ENCODE results near the gene CHST7. TPM values are rescaled to one million over a fixed set of nuclear protein-coding genes. Genes with fewer than 3 reads are reported as not detected.
"Not testable (repeated sequence)": the region's sequence is repeated elsewhere in the genome, so short reads cannot be mapped to it uniquely, and the experiment has no call there.

CHST7 gene
- 1.9 and 2.3 TPM in 2 replicates for total RNA-seq
- long read RNA-seq, partial matches to known transcripts: 0 of 2 reads
- long read RNA-seq, other reads (novel, unspliced or antisense): 0 of 2 reads

- Mint-ChIP-seq H3K27ac (ENCODE audit: unreplicated experiment) (no peak within 1 kb of the TSS), H3K27me3 (ENCODE audit: low read depth) (peaks cover 41% of the 10 kb centered on the region), H3K36me3 (ENCODE audit: low read depth) (peaks cover 2% of the 10 kb centered on the region), H3K4me3 (peak within 1 kb of the TSS; percentile 87), H3K9me3 (no peaks in the 10 kb centered on the region), H3K4me1 (peaks cover 25% of the 10 kb centered on the region)
- DNase-seq (ENCODE audit: low read depth, low spot score): peak; percentile 42
- peak; percentile 15 for TF ChIP-seq CTCF (conservative IDR thresholded peaks at IDR 0.05)
Observed at GRCh38 chrX:46573331-46573891, at the start of gene CHST7. CHST7 (plus strand) TSS chrX:46573765; CDS start chrX:46573932, 167 bp downstream.

GRCh38 chrX:46528640-46529039 is 44.9 kb upstream of the CHST7 start:
- H3K27ac Mint-ChIP-seq (ENCODE audit: unreplicated experiment); H3K27me3 Mint-ChIP-seq (ENCODE audit: low read depth); H3K4me1 Mint-ChIP-seq; H3K9me3 Mint-ChIP-seq; H3K4me3 Mint-ChIP-seq; DNase-seq (ENCODE audit: low read depth, low spot score); H3K36me3 Mint-ChIP-seq (ENCODE audit: low read depth): not testable (repeated sequence)

GRCh38 chrX:46529740-46530403 is 43.7 kb upstream of the CHST7 start:
- DNase-seq (ENCODE audit: low read depth, low spot score); H3K36me3 Mint-ChIP-seq (ENCODE audit: low read depth); H3K27me3 Mint-ChIP-seq (ENCODE audit: low read depth); H3K4me3 Mint-ChIP-seq; H3K4me1 Mint-ChIP-seq; H3K9me3 Mint-ChIP-seq: not testable (repeated sequence)
- H3K27ac Mint-ChIP-seq (ENCODE audit: unreplicated experiment): peak overlapping the region; percentile 92

- not testable (repeated sequence) for H3K9me3 Mint-ChIP-seq; H3K4me1 Mint-ChIP-seq; DNase-seq (ENCODE audit: low read depth, low spot score); H3K27ac Mint-ChIP-seq (ENCODE audit: unreplicated experiment); H3K36me3 Mint-ChIP-seq (ENCODE audit: low read depth); H3K4me3 Mint-ChIP-seq; H3K27me3 Mint-ChIP-seq (ENCODE audit: low read depth)
Observed at GRCh38 chrX:46530404-46530908, 43.1 kb upstream of the CHST7 start.

GRCh38 chrX:46531442-46531841 is 42.1 kb upstream of the CHST7 start:
- peaks cover 5% of the 10 kb centered on the region for H3K9me3 Mint-ChIP-seq

GRCh38 chrX:46543441-46543840 is 30.1 kb upstream of the CHST7 start:
- no peaks in the 10 kb centered on the region for H3K9me3 Mint-ChIP-seq
- H3K27me3 Mint-ChIP-seq (ENCODE audit: low read depth): no peaks in the 10 kb centered on the region
- peak overlapping the region; percentile 81 for H3K27ac Mint-ChIP-seq (ENCODE audit: unreplicated experiment)
- H3K36me3 Mint-ChIP-seq (ENCODE audit: low read depth): peaks cover 11% of the 10 kb centered on the region
- no peak for DNase-seq (ENCODE audit: low read depth, low spot score)
- no peak for TF ChIP-seq CTCF (conservative IDR thresholded peaks at IDR 0.05)
- peak overlapping the region; percentile 49 for H3K4me3 Mint-ChIP-seq
- H3K4me1 Mint-ChIP-seq: peaks cover 24% of the 10 kb centered on the region

More at GRCh38 chrX:46531442-46531841, 42.1 kb upstream of the CHST7 start:
- Mint-ChIP-seq H3K27ac (ENCODE audit: unreplicated experiment) (no peak overlapping the region), H3K27me3 (ENCODE audit: low read depth) (no peaks in the 10 kb centered on the region), H3K4me1 (peaks cover 5% of the 10 kb centered on the region), H3K4me3 (no peak overlapping the region), H3K36me3 (ENCODE audit: low read depth) (peaks cover 9% of the 10 kb centered on the region)
- DNase-seq (ENCODE audit: low read depth, low spot score): no peak
- TF ChIP-seq CTCF (conservative IDR thresholded peaks at IDR 0.05): no peak

- Mint-ChIP-seq H3K27ac (ENCODE audit: unreplicated experiment) (peak overlapping the region; percentile 98), H3K4me1 (peaks cover 24% of the 10 kb centered on the region)
Observed at GRCh38 chrX:46544527-46544926, 29.0 kb upstream of the CHST7 start.

More at GRCh38 chrX:46544527-46544926, 29.0 kb upstream of the CHST7 start:
- H3K27me3 Mint-ChIP-seq (ENCODE audit: low read depth); DNase-seq (ENCODE audit: low read depth, low spot score); H3K9me3 Mint-ChIP-seq: not testable (repeated sequence)
- H3K36me3 Mint-ChIP-seq (ENCODE audit: low read depth): peaks cover 15% of the 10 kb centered on the region
- peak overlapping the region; percentile 99 for H3K4me3 Mint-ChIP-seq
